ENCODE measurements around the gene AVEN.
"Not testable (repeated sequence)": the region's sequence is repeated elsewhere in the genome, so short reads cannot be mapped to it uniquely, and the experiment has no call there.

The AVEN gene

GRCh38 chr15:33846862-33847261, 192.1 kb downstream of the AVEN start:
- peak; percentile 29 for DNase-seq (ENCODE audit: low read depth)

- no peak for DNase-seq (ENCODE audit: low read depth)
Measured at GRCh38 chr15:33846142-33846541, 192.9 kb downstream of the AVEN start.

GRCh38 chr15:33844597-33844996, 194.4 kb downstream of the AVEN start:
- DNase-seq (ENCODE audit: low read depth): no peak

GRCh38 chr15:33844186-33844585, 194.8 kb downstream of the AVEN start:
- DNase-seq (ENCODE audit: low read depth): no peak

GRCh38 chr15:33840615-33841014, 198.4 kb downstream of the AVEN start:
- DNase-seq (ENCODE audit: low read depth): no peak

GRCh38 chr15:33839540-33839939, 199.5 kb downstream of the AVEN start:
- no peak for DNase-seq (ENCODE audit: low read depth)

- no peak for DNase-seq (ENCODE audit: low read depth)
Measured at GRCh38 chr15:33837294-33837693, 201.7 kb downstream of the AVEN start.

- peak; percentile 10 for DNase-seq (ENCODE audit: low read depth)
Measured at GRCh38 chr15:33834892-33835743, 203.9 kb downstream of the AVEN start.

- no peak for DNase-seq (ENCODE audit: low read depth)
Measured at GRCh38 chr15:33831646-33832045, 207.4 kb downstream of the AVEN start.

GRCh38 chr15:33830351-33830750, 208.7 kb downstream of the AVEN start:
- no peak for DNase-seq (ENCODE audit: low read depth)

GRCh38 chr15:33826201-33826600, 212.8 kb downstream of the AVEN start:
- no peak for DNase-seq (ENCODE audit: low read depth)

- no peak for DNase-seq (ENCODE audit: low read depth)
Measured at GRCh38 chr15:33825453-33825852, 213.6 kb downstream of the AVEN start.

GRCh38 chr15:33823119-33823518, 215.9 kb downstream of the AVEN start:
- no peak for DNase-seq (ENCODE audit: low read depth)

- DNase-seq (ENCODE audit: low read depth): no peak
Measured at GRCh38 chr15:33822479-33822878, 216.5 kb downstream of the AVEN start.

GRCh38 chr15:33819499-33819898, 219.5 kb downstream of the AVEN start:
- not testable (repeated sequence) for DNase-seq (ENCODE audit: low read depth)
